GM19452 (cell line): ENCODE data around the gene FBXO9.

Experiments used
- ATAC-seq: cut with Tn5 transposase; IDR thresholded peaks from one replicate; pipeline ENCODE4 v1.9.1; 2021; ENCODE audit not compliant: unreplicated experiment

The FBXO9 gene

DNA sequence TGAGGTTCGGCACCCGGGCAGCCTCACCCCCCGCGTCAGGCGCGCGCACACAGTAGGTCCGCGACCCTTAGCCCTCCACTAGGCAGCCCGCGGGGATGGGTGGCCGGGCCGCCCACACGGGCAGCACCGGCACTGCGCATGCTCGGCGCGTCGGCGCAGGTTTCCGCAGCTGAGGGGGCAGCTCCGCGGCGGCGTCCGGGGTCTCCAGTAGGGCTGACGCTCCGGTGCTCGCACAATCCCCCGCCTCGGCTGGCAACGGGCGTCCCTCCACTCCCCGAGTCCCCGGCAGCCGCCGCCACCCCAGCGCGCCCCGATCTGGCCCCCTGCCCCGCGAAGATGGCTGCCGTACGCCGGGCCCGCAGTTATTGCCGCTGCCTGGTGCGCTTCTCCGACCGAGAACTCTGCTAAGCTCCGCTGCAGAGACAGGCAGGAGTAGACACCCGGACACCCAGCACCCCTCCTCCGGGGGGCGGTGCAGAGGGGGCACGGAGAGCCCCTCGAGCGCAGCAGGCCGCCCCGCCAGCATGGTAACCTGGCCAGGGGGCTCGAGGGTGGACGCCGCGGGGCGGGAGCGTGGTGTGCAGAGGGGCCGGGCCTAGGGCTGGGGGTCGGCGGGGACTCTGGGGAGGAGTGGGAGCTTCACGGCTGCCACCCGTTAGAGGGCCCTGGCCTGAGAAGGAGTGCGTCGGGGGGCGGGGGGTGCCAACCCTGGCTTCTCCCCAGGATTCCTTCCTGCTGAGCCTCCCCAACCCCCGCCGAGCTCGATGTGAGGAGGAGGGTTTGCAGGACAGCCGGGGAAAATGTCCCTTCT is at the start of gene FBXO9:
Gene FBXO9, plus strand, starts transcription at position 139 of the 811 bp plus-strand sequence. Its CDS starts 386 bp downstream, at position 525.
- peak; percentile 46 for ATAC-seq

DNA sequence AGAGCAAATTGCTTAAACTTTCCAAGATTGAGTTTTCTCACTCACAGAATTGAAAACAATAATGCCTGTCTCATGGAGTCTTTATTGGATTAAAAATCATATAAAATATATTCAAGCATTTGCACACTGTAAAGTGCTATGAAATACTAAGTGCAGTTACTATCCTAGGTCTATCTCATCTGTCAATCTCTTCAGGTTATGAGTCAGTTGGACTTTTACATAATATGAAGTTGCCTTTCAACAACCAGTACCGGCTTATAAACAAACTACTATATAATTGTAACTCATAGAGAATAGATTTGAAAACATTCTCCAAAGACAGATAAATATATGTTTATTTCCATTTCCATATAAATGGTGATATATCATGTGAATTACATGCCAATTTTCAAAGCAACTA is 49.7 kb upstream of the FBXO9 start:
- ATAC-seq: no peak

DNA sequence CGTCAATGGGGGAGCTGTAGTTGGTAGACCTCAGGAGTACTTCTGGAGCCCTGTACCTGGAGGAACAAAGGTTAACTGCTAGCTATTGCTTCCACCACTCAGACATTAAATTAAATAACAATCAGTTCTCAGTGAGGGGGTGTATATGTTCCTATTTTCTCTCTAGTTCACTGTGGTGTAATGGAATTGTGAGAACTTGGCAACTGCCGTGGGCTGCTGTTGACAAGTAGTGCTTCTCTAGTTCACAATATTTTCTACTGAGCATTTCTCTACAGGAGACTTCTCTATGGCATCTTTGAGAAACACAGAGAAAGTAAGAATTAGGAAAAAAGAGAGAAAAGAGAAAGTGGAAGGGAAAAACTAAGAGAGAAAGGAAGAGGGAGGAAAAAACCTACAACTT is 46.8 kb upstream of the FBXO9 start:
- ATAC-seq: no peak

DNA sequence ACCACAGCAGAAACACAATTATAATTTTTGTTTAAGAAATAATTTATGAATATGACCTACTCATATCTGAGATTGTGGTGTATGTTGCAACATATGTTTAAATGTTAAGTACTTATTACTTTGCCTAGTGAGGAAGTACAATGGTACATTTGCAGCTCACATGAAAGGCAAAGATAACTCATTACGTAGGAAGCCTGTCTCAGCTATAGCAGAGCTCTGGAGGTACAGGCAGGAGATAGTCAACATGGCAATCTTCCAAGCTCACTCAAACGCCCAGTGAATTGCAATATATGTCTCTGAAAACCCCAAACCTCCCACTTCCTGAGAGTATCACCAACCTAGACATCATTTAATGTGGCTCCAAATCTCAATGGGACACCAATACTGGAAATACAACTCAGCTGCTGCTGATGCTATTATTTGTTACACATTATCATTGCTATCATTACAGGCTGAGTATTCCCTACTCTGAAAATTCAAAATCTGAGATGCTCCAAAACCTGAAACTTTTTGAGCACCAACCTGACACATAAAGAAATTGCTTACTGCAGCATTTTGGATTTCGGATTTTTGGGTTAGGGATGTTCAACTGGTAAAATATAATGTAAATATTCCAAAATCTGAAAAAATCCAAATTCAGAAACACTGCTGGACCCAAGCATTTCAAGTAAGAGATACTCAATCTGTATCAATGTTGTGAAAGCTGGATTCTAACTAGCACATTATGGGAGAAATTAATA is 45.0 kb upstream of the FBXO9 start:
- ATAC-seq: no peak

DNA sequence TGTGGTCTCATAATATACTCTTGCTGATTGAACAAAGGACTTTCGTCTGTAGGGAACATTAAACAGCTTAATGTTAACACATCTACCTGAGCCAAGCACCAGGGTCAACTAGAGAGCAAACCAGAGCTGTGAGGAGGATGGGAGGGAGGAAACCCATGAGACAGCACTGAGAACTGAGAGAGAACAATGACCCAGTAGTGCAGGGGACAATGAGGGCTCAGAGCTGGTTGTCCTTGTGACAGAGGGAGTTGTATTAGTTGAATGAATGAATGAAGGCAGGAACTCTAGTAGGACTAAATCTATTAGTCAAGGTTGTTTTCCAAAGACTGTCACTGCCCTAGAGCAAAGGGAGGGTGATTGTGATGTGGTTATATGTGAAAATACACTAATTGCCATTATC is 41.9 kb upstream of the FBXO9 start:
- no peak for ATAC-seq

DNA sequence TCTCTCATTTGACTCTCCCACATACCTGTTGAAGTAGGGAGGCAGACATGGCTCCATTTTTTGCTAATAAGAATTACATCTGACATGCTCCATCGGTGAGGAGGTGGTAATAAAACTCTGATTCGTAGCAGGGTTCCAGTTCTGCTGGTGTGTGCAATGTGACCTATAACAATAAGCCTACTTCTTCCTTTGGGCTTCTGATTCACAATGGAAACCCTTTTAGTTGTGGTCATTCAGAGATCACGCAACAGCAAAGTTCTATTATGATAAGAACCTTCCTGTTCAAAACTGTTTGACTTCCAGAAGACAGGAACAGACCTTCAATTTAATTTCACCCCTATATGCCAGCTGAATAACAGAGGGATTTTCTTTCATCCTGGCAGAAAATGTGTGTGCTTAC is 38.7 kb upstream of the FBXO9 start:
- ATAC-seq: no peak

DNA sequence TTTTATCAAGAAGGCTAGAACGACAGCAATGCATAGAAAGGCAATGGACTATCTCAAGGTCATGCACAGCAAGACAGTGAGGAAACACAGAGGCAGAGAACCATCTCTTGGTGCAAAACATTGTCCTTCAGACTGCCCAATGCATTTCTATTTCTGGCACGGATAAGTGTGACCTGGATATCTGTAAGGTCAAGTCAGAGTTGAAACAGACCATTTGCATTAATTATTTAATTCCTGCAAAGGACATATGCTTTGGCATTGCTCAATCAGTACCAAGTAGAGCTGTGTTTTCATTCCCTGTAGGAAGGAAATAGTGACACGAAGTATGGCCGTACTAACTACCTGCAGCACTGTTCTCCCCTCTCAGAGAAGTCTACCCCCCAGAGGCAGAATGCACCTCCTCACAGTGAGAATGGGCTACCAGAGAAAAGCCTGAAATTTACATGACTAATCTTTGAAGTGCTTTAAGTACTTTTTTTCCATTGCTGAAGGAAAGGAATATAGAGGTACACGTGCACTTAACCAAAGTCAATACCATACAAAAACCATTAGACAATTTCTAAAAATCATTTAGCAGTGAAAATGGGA is 38.0 kb upstream of the FBXO9 start:
- no peak for ATAC-seq

DNA sequence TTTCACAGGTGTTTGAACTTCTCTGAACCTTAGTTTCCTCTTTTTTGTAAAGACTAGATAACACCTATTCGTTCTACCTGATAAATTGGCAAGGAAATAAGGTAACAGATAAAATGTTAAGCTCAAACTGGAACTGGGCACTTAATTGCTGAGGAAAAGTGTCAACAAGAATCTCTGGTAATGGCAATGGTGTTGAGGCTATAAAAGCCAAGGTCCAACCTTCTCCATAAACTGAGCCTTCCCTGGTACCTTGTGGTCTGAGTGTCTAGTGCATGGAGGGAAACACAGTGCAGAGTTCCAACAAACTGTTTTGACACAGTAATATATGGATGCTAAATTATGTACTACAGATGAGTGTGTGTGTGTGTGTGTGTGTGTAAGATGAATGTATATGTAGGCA is 36.7 kb upstream of the FBXO9 start:
- ATAC-seq: no peak

DNA sequence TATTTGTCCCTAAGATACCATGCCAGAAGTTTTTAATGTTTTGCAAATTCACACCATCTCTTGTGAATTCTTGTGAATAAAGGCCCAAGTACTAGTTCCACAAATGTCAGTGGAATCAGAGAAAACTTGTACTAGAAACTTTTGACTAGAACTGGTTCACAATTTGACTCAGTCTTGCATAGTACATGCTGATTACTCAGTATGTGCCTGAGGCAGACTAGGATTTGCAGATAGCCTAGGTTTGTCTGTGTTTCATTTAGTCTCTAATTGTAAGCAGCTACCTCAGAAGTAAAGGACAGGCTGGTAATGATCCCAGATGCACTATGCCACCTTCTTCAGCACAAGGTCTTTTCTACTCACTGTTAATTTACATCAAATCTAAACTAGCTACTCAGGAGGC is 35.9 kb upstream of the FBXO9 start:
- no peak for ATAC-seq

DNA sequence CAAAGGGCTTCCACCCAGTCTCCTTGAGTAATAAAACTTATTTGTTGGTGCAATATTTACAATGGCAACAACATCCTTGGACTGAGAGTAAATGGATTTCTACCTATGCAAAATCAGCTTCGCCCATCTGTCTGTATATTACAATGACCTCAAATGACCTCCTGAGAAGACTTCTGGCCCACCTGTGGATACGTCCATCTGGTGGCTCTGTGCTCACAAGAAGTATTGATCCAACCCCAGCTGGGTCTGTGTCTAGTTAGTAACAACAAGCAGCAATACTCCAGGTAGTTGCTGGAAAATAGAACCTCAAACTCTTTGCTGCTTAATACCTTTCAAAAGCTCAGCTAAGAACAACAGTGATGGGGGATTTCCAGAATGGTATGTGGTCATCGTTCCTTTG is 35.4 kb upstream of the FBXO9 start:
- no peak for ATAC-seq

DNA sequence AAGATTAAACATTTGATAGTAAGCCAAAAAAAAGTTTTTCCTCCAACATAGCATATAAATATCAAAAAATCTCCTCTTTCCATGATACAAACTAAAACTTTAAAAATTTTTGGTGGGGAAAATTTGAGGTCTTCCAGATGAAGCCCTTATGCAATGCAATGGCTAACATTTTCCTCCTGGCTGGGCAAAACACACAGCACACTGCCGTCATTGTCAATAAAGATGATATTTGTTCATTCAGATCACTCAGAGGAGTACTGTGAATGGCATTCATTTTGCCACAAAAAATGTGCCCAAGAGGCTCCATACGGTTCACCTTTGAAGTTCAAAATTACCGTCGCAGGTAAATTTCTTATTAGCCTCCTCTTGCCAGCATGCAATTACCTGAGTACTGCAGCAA is 33.9 kb upstream of the FBXO9 start:
- ATAC-seq: no peak

DNA sequence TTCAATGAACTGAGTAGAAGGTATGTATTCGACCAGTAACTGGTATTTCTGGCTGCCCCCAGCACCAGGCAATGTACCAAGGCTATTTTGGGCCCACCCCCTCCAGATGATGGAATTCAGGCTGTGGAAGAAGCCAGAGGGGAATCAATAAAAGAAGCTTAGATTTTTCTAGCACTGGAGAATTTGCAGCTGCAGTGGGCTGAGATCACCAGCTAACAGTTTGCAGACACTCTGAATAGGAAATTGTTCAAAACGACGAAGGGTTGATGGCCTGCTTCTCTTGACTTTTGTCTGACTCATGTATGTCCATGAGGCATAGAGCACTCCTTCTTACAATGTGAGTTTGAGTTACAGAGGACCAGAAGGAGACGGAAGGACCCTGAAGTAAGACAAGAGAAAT is 32.4 kb upstream of the FBXO9 start:
- no peak for ATAC-seq

DNA sequence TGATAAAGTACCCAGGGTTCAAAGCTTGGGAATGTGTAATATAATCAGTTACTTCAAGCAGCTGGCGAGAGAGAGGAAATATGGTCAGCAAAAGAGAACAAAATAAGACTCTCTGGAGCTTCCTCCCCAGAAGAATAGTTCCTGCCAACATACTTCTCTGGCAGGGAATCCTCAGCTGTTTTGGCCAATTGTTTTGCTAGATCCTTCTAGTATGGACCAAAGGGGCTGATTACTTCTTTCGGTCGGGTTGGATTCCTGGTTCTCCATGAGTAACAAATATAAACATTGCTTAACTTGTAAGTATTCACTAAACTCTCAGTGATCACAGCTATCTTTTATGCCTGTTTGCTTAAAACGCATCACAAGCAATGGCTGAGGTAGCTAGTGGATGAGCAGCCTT is 31.4 kb upstream of the FBXO9 start:
- ATAC-seq: no peak

DNA sequence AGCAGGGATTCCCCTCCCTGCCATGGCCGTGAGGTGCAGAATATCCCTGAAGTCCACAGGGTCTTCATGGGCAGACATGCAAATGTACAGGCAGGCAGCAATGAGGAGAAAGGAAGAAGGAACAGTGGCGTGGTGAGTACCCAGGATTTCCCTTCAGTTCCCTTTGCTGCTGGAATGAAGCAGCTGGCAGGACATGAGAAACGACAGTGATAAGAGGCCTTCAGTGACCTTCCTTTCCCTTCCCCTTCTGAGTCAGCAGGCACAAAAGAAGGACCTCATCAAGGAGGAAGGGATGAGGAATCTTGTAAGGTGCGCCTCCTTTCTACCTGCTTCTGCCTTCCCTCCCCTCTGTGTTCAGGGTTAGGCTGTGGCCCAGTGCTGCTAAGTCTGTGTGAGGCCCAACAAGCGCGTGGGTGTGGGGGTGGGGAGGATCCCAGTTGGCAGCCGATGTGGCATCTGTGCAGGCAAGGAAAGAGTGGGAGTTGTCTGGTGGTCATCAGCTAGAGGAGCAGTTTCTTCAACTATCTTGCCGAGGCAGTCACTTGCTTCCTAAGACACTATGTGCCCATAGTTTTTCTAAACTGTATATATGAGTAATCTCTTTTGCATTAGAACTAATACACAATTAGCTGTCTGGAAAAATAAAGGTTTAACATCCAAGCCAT is 29.5 kb upstream of the FBXO9 start:
- ATAC-seq: no peak

DNA sequence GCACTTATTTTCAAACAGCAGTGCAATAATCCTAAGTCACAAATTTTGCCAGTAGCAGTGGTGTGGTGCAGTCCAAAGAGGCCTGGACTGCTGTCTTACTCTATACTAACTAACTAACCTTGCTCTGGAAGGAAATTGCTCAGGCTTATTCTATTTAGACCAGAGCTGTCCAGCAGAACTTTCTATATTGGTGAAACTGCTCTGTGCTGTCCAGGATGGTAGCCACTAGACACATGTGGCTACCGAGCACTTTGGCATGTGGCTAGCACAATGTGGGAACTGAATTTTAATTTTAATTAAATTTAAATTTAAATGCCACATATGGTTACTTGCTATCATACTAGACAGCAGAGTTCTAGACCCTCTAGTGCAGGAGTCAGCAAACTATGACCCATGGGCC is 27.1 kb upstream of the FBXO9 start:
- no peak for ATAC-seq

DNA sequence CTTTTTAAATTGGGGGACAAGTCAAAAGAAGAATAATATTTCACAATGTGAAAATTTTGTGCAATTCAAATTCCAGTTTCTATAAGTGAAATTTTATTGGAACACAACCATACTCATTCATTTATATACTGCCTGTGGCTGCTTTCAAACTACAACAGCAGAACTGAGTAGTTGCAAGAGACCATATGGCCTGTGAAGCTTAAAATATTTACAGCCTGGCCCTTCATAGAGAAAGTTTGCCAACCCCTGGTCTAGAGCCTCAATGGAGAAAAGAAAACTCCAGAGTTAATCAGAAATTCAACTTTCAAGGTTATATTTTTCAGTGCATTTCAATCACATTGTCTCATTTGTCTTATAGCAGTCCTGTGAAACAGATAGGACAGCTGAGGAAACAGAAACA is 26.6 kb upstream of the FBXO9 start:
- ATAC-seq: no peak

DNA sequence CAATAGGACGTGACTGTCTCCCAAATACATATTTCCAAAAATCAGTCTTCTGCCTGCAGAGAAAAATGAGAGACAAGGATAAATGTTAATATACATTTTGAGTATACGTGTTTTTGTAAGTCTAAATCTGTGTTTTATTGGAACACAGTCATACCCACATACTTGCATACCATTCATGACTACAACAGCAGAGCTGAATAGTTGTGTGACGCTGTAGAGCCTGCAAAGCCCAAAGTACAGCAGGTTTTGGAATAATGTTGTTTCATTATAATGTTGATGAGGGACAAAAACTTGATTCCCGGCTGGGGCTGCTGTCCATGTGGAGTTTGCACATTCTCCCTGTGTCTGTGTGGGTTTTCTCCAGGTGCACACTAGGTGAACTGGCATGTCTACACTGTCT is 23.8 kb upstream of the FBXO9 start:
- no peak for ATAC-seq

DNA sequence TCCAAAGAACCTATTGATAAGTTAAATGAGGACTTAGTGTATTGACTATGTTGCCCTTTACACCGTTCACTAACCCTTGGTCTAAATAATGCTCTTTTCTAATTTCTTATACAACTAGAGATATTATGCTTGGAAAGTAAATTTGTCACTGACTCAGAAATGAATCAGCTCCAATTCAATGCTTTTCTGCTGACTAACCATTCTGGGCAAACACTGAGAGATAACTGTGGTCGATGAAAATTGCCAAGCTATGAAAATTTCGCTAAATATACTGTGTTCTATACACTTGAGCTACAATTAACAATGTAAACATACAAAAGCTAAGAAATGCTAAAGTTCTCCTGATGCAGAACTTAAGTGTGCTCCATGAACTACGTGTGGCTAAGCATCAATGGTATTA is 23.1 kb upstream of the FBXO9 start:
- no peak for ATAC-seq

DNA sequence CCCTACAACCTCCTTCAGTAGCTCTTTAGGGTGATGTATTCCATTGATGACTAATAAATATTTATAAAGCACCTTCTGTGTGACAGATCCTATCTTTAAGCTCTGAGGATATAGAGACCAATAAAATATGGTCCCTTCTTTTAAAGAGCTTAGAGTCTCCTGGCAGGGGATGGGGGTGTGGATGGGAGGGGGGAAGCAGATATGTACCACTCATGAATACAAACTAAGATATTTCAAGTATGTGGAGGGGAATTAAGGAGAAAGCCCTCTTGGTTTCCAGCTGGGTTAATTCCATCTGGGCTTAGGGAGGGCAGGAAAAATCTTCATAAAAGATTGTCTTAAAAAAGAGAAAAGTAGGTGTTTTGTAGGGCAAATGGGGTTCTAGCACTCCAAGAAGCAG is 21.6 kb upstream of the FBXO9 start:
- no peak for ATAC-seq

DNA sequence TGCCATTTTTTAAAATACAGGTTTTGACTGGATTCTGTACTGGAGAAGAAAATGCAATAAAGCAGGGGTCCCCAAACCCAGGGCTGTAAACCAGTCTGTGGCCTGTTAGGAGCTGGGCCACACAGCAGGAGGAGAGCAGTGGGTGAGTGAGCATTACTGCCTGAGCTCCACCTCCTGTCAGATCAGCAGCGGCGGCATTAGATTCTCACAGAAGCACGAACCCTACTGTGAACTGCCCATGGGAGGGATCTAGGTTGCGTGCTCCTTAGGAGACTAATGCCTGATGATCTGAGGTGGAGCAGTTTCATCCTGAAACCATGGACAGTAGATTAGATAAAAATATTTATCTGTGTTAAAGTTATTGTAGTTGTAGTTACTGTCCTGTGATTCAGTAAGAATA is 21.1 kb upstream of the FBXO9 start:
- ATAC-seq: no peak

DNA sequence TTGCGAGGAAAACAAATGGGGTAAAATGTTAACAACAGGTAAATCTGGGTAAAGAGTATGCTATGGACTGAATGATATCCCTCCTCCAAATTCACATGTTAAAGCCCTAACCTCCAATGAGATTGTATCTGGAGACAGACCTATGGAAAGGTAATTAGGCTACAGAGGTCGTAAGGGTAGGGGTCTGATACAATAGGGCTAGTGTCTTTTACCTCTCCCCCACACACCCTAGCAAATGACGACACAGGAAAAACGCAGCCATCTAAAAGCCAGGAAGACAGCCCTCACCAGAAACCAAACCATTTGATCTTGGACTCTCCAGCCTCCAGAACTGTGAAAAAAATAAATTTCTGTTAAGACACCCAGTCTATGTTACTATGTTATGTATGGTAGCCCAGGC is 20.6 kb upstream of the FBXO9 start:
- no peak for ATAC-seq
